Testis (tissue), 3 donors: ENCODE measurements around the gene MCF2L. TPM values are rescaled to one million over a fixed set of nuclear protein-coding genes. Genes with fewer than 3 reads are reported as not detected.

Source experiments
- DNase-seq: peaks from one replicate; pipeline ENCODE4 v3.0.0-alpha.2; 2019
- H3K27ac ChIP-seq, 2 donors: fragments of 200-600 bp; sonication (generic); one replicate each; pipeline ENCODE4 v1.5.1; 2019
- H3K27me3 ChIP-seq: fragments of 200-600 bp; sonication (generic); one replicate; pipeline ENCODE4 v1.5.1; 2019
- H3K36me3 ChIP-seq: fragments of 200-600 bp; sonication (generic); one replicate; pipeline ENCODE4 v1.5.1; 2017; ENCODE audit warnings: low read depth; ENCODE audit errors: missing control alignments
- H3K4me1 ChIP-seq: fragments of 200-600 bp; sonication (generic); one replicate; pipeline ENCODE4 v1.5.1; 2019
- H3K4me3 ChIP-seq, 2 donors: fragments of 200-600 bp; sonication (generic); one replicate each; pipeline ENCODE4 v1.5.1; 2017 to 2019
- H3K9me3 ChIP-seq: fragments of 200-600 bp; sonication (generic); one replicate; pipeline ENCODE4 v1.5.1; 2017
- CTCF ChIP-seq, 3 experiments: fragments of 450-650 bp in 2 of 3; fragments of 200-600 bp in 1 of 3; sonication (generic) in 1 of 3; IDR thresholded peaks; one replicate each; pipeline ENCODE4 v1.5.1; 2016 to 2019; ENCODE audit warnings: antibody characterized with exemption in 3 of 3, mild to moderate bottlenecking in 2 of 3, moderate library complexity in 1 of 3
- POLR2A ChIP-seq: fragments of 450-650 bp; IDR thresholded peaks from one replicate; pipeline ENCODE4 v1.6.1; 2017; ENCODE audit warnings: antibody characterized with exemption, mild to moderate bottlenecking, moderate library complexity
- WGBS, 2 donors: methylation state at CpG; one replicate each; pipeline ENCODE4 v1.1.5; 2018; 5-methylcytosine and 5-hydroxymethylcytosine counted together
- intact Hi-C: fragments of 100-400 bp; cut with DNase I; formaldehyde crosslinking; loops from one replicate; pipeline ENCODE4 v1.15.1; 2023; ENCODE audit warnings: low total_unique reads
- polyA plus RNA-seq: library from polyadenylated mRNA; stranded (reverse); fragments of 350-450 nt; fragmentation: Illumina TruSeq; extraction: RNeasy Lipid Tissue Mini Kit (QIAGEN cat#74804); gene quantifications from one replicate; pipeline ENCODE4 v1.2.3, GENCODE V29; 2014; ENCODE audit warnings: low read depth, low replicate concordance; ENCODE audit not compliant: insufficient read depth
- total RNA-seq, 2 donors: library from RNA; depleted of rRNA; stranded (reverse); fragments of >200 nt; gene quantifications; one replicate each; pipeline ENCODE4 v1.2.3, GENCODE V29; 2016

MCF2L gene
- total and polyA plus RNA-seq, 3 donors from 2014 or later: 5.0 to 17.6 (median 14.6) TPM

- DNase-seq: no peak
- 93 to 95% methylated on average over 10 to 18 of the region's 18 CpGs for WGBS, 2 donors
These were observed 4.5 kb downstream of the MCF2L start for GRCh38 chr13:112973577-112973951.

GRCh38 chr13:112974125-112974524, 5.1 kb downstream of the MCF2L start:
- intact Hi-C loops: no loop called here
- TF ChIP-seq POLR2A (no peak), CTCF (IDR thresholded peaks at IDR 0.05) (no peak)
- 90 to 91% methylated on average over 8 of the region's 8 CpGs for WGBS, 2 donors
- Histone ChIP-seq H3K9me3 (no peaks in the 10 kb centered on the region), H3K27me3 (no peaks in the 10 kb centered on the region), H3K27ac (no peak overlapping the region), H3K36me3 (no peaks in the 10 kb centered on the region), H3K4me1 (peaks cover 11% of the 10 kb centered on the region), H3K4me3 (no peak overlapping the region)
- DNase-seq: no peak

More at GRCh38 chr13:112973577-112973951, 4.5 kb downstream of the MCF2L start:
- Histone ChIP-seq H3K27ac (no peak overlapping the region), H3K27me3 (no peaks in the 10 kb centered on the region), H3K4me3 (no peak overlapping the region), H3K9me3 (no peaks in the 10 kb centered on the region), H3K36me3 (no peaks in the 10 kb centered on the region), H3K4me1 (peaks cover 11% of the 10 kb centered on the region)
- intact Hi-C loops: no loop called here
- TF ChIP-seq CTCF (IDR thresholded peaks at IDR 0.05): no peak
- TF ChIP-seq POLR2A: no peak

GRCh38 chr13:112974671-112975070, 5.7 kb downstream of the MCF2L start:
- WGBS, 2 donors: 92 to 93% methylated on average over 13 of the region's 13 CpGs
- Histone ChIP-seq H3K27me3 (no peaks in the 10 kb centered on the region), H3K27ac (no peak overlapping the region), H3K4me1 (peaks cover 7% of the 10 kb centered on the region), H3K4me3 (no peak overlapping the region), H3K9me3 (no peaks in the 10 kb centered on the region), H3K36me3 (no peaks in the 10 kb centered on the region)
- intact Hi-C loops: no loop called here
- TF ChIP-seq POLR2A (no peak), CTCF (IDR thresholded peaks at IDR 0.05) (no peak)
- DNase-seq: no peak

- DNase-seq: no peak
- intact Hi-C loops: no loop called here
- Histone ChIP-seq H3K4me1 (peaks cover 1% of the 10 kb centered on the region), H3K27me3 (no peaks in the 10 kb centered on the region), H3K9me3 (no peaks in the 10 kb centered on the region), H3K36me3 (no peaks in the 10 kb centered on the region), H3K27ac (no peak overlapping the region), H3K4me3 (no peak overlapping the region)
- TF ChIP-seq CTCF (IDR thresholded peaks at IDR 0.05) (no peak), POLR2A (no peak)
- WGBS, 2 donors: 88 to 97% methylated on average over 19 to 21 of the region's 21 CpGs
These were observed 6.5 kb downstream of the MCF2L start for GRCh38 chr13:112975401-112975939.

- intact Hi-C loops: no loop called here
- Histone ChIP-seq H3K27ac (no peak overlapping the region), H3K4me1 (no peaks in the 10 kb centered on the region), H3K36me3 (no peaks in the 10 kb centered on the region), H3K4me3 (no peak overlapping the region), H3K9me3 (no peaks in the 10 kb centered on the region), H3K27me3 (no peaks in the 10 kb centered on the region)
- TF ChIP-seq CTCF (IDR thresholded peaks at IDR 0.05) (no peak), POLR2A (no peak)
- 90% methylated on average over 20 of the region's 20 CpGs; no CpG with 5 or more reads in 1 of the 2 donors for WGBS, 2 donors
- DNase-seq: no peak
These were observed 7.5 kb downstream of the MCF2L start for GRCh38 chr13:112976526-112976925.
